ENCODE data around the gene TMEM233. TPM values are rescaled to one million over a fixed set of nuclear protein-coding genes. Genes with fewer than 3 reads are reported as not detected.

TMEM233 gene
- polyA plus RNA-seq, 3 donors, result not detected

- H3K27ac Mint-ChIP-seq, result peak overlapping the region in 4 of 7 donors; percentile 9 to 91 (median 88)
- intact Hi-C loops (cut with micrococcal nuclease), result no loop called here
- no peak overlapping the region for H2AFZ ChIP-seq (ENCODE audit: insufficient read depth, low read depth, low read length, poor library complexity, severe bottlenecking)
- no peak overlapping the region for H3K4me3 Mint-ChIP-seq
- no peak overlapping the region for H3K4me2 ChIP-seq (replicated peaks; ENCODE audit: extremely low read depth, low read length, poor library complexity, severe bottlenecking)
- TF ChIP-seq CTCF (IDR thresholded peaks at IDR 0.05), result no peak
- peaks cover 15% of the 10 kb centered on the region for H3K4me1 Mint-ChIP-seq
- no peak for DNase-seq
- no peak overlapping the region for H3K9ac ChIP-seq (ENCODE audit: insufficient read depth, low read length, poor library complexity, severe bottlenecking)
- peak overlapping the region in 1 of 2 donors; percentile 88 for H3K27ac ChIP-seq (ENCODE audit: low read depth in 1 of 2, low read length in 2 of 2)
- no peak overlapping the region for H3K4me3 ChIP-seq (replicated peaks in 1 of 3; ENCODE audit: low read depth in 2 of 3, low read length in 3 of 3)
- H3K79me2 ChIP-seq (ENCODE audit: insufficient read depth, low read length), result no peaks in the 10 kb centered on the region
- peaks cover 55 to 86% of the 10 kb centered on the region in 2 donors for H3K36me3 ChIP-seq (replicated peaks in 1 of 2; ENCODE audit: control insufficient read depth in 1 of 2, insufficient read depth in 2 of 2, low read length in 2 of 2)
- WGBS (ENCODE audit: insufficient coverage), result 92% methylated on average over 4 of the region's 8 CpGs
- H3K27me3 Mint-ChIP-seq (ENCODE audit: low read depth in 3 of 3), result no peaks in the 10 kb centered on the region
- H3K27me3 ChIP-seq (ENCODE audit: control insufficient read depth in 2 of 2, insufficient read depth in 2 of 2, low read length in 2 of 2), result no peaks in the 10 kb centered on the region
- H3K9me3 ChIP-seq (replicated peaks in 1 of 2; ENCODE audit: control insufficient read depth in 1 of 2, insufficient read depth in 1 of 2, low read length in 2 of 2), result no peaks in the 10 kb centered on the region
- no peaks in the 10 kb centered on the region for H3K9me3 Mint-ChIP-seq
- peaks cover under 1% of the 10 kb centered on the region for H4K20me1 ChIP-seq (ENCODE audit: insufficient read depth, low read length)
- H3K36me3 Mint-ChIP-seq, result peaks cover 57 to 69% of the 10 kb centered on the region in 2 donors
- H3K4me1 ChIP-seq (ENCODE audit: control insufficient read depth in 1 of 2, insufficient read depth in 2 of 2, low read length in 2 of 2), result peaks cover 15 to 20% of the 10 kb centered on the region in 2 donors
Measured at GRCh38 chr12:119681111-119681510, 87.5 kb downstream of the TMEM233 start.

- peak overlapping the region in 2 of 3 experiments; percentile 21 to 53 for H3K4me3 ChIP-seq (replicated peaks in 1 of 3; ENCODE audit: low read depth in 2 of 3, low read length in 3 of 3)
- H3K9ac ChIP-seq (ENCODE audit: insufficient read depth, low read length, poor library complexity, severe bottlenecking), result peak overlapping the region; percentile 58
- Mint-ChIP-seq H3K27ac (peak overlapping the region; percentile 84 to 92 (median 88)), H3K27me3 (ENCODE audit: low read depth in 3 of 3) (no peaks in the 10 kb centered on the region), H3K36me3 (peaks cover 55 to 69% of the 10 kb centered on the region in 2 donors), H3K4me3 (peak overlapping the region; percentile 47 to 70), H3K4me1 (peaks cover 15% of the 10 kb centered on the region), H3K9me3 (no peaks in the 10 kb centered on the region)
- WGBS (ENCODE audit: insufficient coverage), result 96% methylated on average over 3 of the region's 9 CpGs
- no peaks in the 10 kb centered on the region for H3K27me3 ChIP-seq (ENCODE audit: control insufficient read depth in 2 of 2, insufficient read depth in 2 of 2, low read length in 2 of 2)
- no peaks in the 10 kb centered on the region for H3K9me3 ChIP-seq (replicated peaks in 1 of 2; ENCODE audit: control insufficient read depth in 1 of 2, insufficient read depth in 1 of 2, low read length in 2 of 2)
- H4K20me1 ChIP-seq (ENCODE audit: insufficient read depth, low read length), result no peaks in the 10 kb centered on the region
- intact Hi-C loops (cut with micrococcal nuclease), result no loop called here
- H3K79me2 ChIP-seq (ENCODE audit: insufficient read depth, low read length), result no peaks in the 10 kb centered on the region
- H3K4me2 ChIP-seq (replicated peaks; ENCODE audit: extremely low read depth, low read length, poor library complexity, severe bottlenecking), result peak overlapping the region; percentile 64
- peak in 1 of 3 donors; percentile 65 for DNase-seq
- H3K27ac ChIP-seq (ENCODE audit: low read depth in 1 of 2, low read length in 2 of 2), result peak overlapping the region; percentile 41 to 88
- peaks cover 15 to 20% of the 10 kb centered on the region in 2 donors for H3K4me1 ChIP-seq (ENCODE audit: control insufficient read depth in 1 of 2, insufficient read depth in 2 of 2, low read length in 2 of 2)
- TF ChIP-seq CTCF (IDR thresholded peaks at IDR 0.05), result no peak
- peak overlapping the region; percentile 55 for H2AFZ ChIP-seq (ENCODE audit: insufficient read depth, low read depth, low read length, poor library complexity, severe bottlenecking)
- peaks cover 46 to 86% of the 10 kb centered on the region in 2 donors for H3K36me3 ChIP-seq (replicated peaks in 1 of 2; ENCODE audit: control insufficient read depth in 1 of 2, insufficient read depth in 2 of 2, low read length in 2 of 2)
Measured at GRCh38 chr12:119681728-119682638, 88.4 kb downstream of the TMEM233 start.
